PC-3 (cell line): ENCODE measurements around the gene MYO5B.

ENCODE experiments used
- CTCF ChIP-seq: fragments of 300-600 bp; sonication (generic); conservative IDR thresholded peaks from 2 replicates; pipeline ENCODE4 v1.5.1; 2017; ENCODE audit warnings: antibody characterized with exemption, low read depth, mild to moderate bottlenecking, low read length
- EZH2 ChIP-seq: fragments of 300-600 bp; sonication (generic); IDR thresholded peaks from one replicate; pipeline ENCODE4 v1.6.1; 2017; ENCODE audit warnings: antibody characterized with exemption, mild to moderate bottlenecking, low read length; ENCODE audit not compliant: unreplicated experiment
- EZH2phosphoT487 ChIP-seq: fragments of 300-600 bp; sonication (generic); IDR thresholded peaks from 2 replicates; pipeline ENCODE4 v1.6.1; 2018; ENCODE audit warnings: mild to moderate bottlenecking, antibody characterized with exemption, low read length, borderline replicate concordance

- TF ChIP-seq CTCF (no peak), EZH2 (no peak), EZH2phosphoT487 (no peak)
These were observed 341.9 kb downstream of the MYO5B start for GRCh38 chr18:49853011-49853410.
